ENCODE data around the gene SCN5A. TPM values are rescaled to one million over a fixed set of nuclear protein-coding genes. Genes with fewer than 3 reads are reported as not detected.

SCN5A gene
- total and polyA plus RNA-seq, 3 donors from 2014 or later = 0.63 to 0.99 (median 0.73) TPM

- no peak for DNase-seq
Observed at GRCh38 chr3:38614091-38614490, 35.4 kb downstream of the SCN5A start.

GRCh38 chr3:38613426-38613825 is 36.1 kb downstream of the SCN5A start:
- H3K9me3 ChIP-seq = no peaks in the 10 kb centered on the region
- no peaks in the 10 kb centered on the region for H3K27me3 ChIP-seq
- TF ChIP-seq CTCF (IDR thresholded peaks at IDR 0.05) = no peak
- TF ChIP-seq POLR2A (IDR thresholded peaks at IDR 0.05) = no peak
- no peak overlapping the region for H3K27ac ChIP-seq
- no peak overlapping the region for H3K4me3 ChIP-seq
- intact Hi-C loops (cut with DNase I; ENCODE audit: low total_unique reads) = no loop called here
- no peak for DNase-seq
- no peaks in the 10 kb centered on the region for H3K36me3 ChIP-seq (ENCODE audit: low read depth, missing control alignments)
- WGBS, 2 donors = 89 to 95% methylated on average over 4 to 5 of the region's 5 CpGs
- no peaks in the 10 kb centered on the region for H3K4me1 ChIP-seq

More at GRCh38 chr3:38614091-38614490, 35.4 kb downstream of the SCN5A start:
- Histone ChIP-seq H3K27ac (no peak overlapping the region), H3K9me3 (no peaks in the 10 kb centered on the region), H3K4me3 (no peak overlapping the region), H3K4me1 (no peaks in the 10 kb centered on the region), H3K27me3 (no peaks in the 10 kb centered on the region), H3K36me3 (ENCODE audit: low read depth, missing control alignments) (no peaks in the 10 kb centered on the region)
- TF ChIP-seq CTCF (IDR thresholded peaks at IDR 0.05) (no peak), POLR2A (IDR thresholded peaks at IDR 0.05) (no peak)
- intact Hi-C loops (cut with DNase I; ENCODE audit: low total_unique reads) = no loop called here
- 86 to 91% methylated on average over 6 to 7 of the region's 7 CpGs for WGBS, 2 donors

- WGBS, 2 donors = 91 to 98% methylated on average over 3 to 4 of the region's 4 CpGs
- no peak overlapping the region for H3K27ac ChIP-seq
- H3K4me1 ChIP-seq = no peaks in the 10 kb centered on the region
- DNase-seq = no peak
- H3K4me3 ChIP-seq = no peak overlapping the region
- intact Hi-C loops (cut with DNase I; ENCODE audit: low total_unique reads) = no loop called here
- H3K27me3 ChIP-seq = no peaks in the 10 kb centered on the region
- H3K9me3 ChIP-seq = no peaks in the 10 kb centered on the region
- TF ChIP-seq POLR2A (IDR thresholded peaks at IDR 0.05) = no peak
- TF ChIP-seq CTCF (IDR thresholded peaks at IDR 0.05) = no peak
- no peaks in the 10 kb centered on the region for H3K36me3 ChIP-seq (ENCODE audit: low read depth, missing control alignments)
Observed at GRCh38 chr3:38611866-38612265, 37.6 kb downstream of the SCN5A start.

- intact Hi-C loops (cut with DNase I; ENCODE audit: low total_unique reads) = no loop called here
- Histone ChIP-seq H3K27me3 (no peaks in the 10 kb centered on the region), H3K9me3 (no peaks in the 10 kb centered on the region), H3K36me3 (ENCODE audit: low read depth, missing control alignments) (no peaks in the 10 kb centered on the region), H3K4me3 (no peak overlapping the region), H3K27ac (no peak overlapping the region), H3K4me1 (no peaks in the 10 kb centered on the region)
- DNase-seq = no peak
- WGBS, 2 donors = 88% methylated on average over 5 of the region's 5 CpGs; no CpG with 5 or more reads in 1 of the 2 donors
- TF ChIP-seq CTCF (IDR thresholded peaks at IDR 0.05) = no peak
- TF ChIP-seq POLR2A (IDR thresholded peaks at IDR 0.05) = no peak
Observed at GRCh38 chr3:38610934-38611333, 38.6 kb downstream of the SCN5A start.

GRCh38 chr3:38610436-38610835 is 39.1 kb downstream of the SCN5A start:
- Histone ChIP-seq H3K27me3 (no peaks in the 10 kb centered on the region), H3K4me1 (no peaks in the 10 kb centered on the region), H3K36me3 (ENCODE audit: low read depth, missing control alignments) (no peaks in the 10 kb centered on the region), H3K27ac (no peak overlapping the region), H3K9me3 (no peaks in the 10 kb centered on the region), H3K4me3 (no peak overlapping the region)
- DNase-seq = no peak
- TF ChIP-seq CTCF (IDR thresholded peaks at IDR 0.05) = no peak
- TF ChIP-seq POLR2A (IDR thresholded peaks at IDR 0.05) = no peak
- intact Hi-C loops (cut with DNase I; ENCODE audit: low total_unique reads) = no loop called here
- 93 to 96% methylated on average over 4 to 6 of the region's 6 CpGs for WGBS, 2 donors
